ENCODE results near the gene CNOT4.
"Not testable (repeated sequence)": the region's sequence is repeated elsewhere in the genome, so short reads cannot be mapped to it uniquely, and the experiment has no call there.

The CNOT4 gene

GRCh38 chr7:135335628-135336139 is 174.2 kb downstream of the CNOT4 start:
- FAIRE-seq (no peak), DNase-seq (ENCODE audit: insufficient read length, low spot score) (peak; percentile 40)
- TF ChIP-seq POLR2A (IDR thresholded peaks at IDR 0.05; ENCODE audit: low read depth, low read length) = no peak

GRCh38 chr7:135334830-135335543 is 174.9 kb downstream of the CNOT4 start:
- DNase-seq (ENCODE audit: insufficient read length, low spot score) = no peak
- FAIRE-seq = no peak
- no peak for TF ChIP-seq POLR2A (IDR thresholded peaks at IDR 0.05; ENCODE audit: low read depth, low read length)

- FAIRE-seq (no peak), DNase-seq (ENCODE audit: insufficient read length, low spot score) (no peak)
- TF ChIP-seq POLR2A (IDR thresholded peaks at IDR 0.05; ENCODE audit: low read depth, low read length) = no peak
These were observed 176.0 kb downstream of the CNOT4 start for GRCh38 chr7:135333946-135334345.

- no peak for FAIRE-seq
- no peak for TF ChIP-seq POLR2A (IDR thresholded peaks at IDR 0.05; ENCODE audit: low read depth, low read length)
- DNase-seq (ENCODE audit: insufficient read length, low spot score) = no peak
These were observed 176.7 kb downstream of the CNOT4 start for GRCh38 chr7:135333200-135333599.

- FAIRE-seq = no peak
- DNase-seq (ENCODE audit: insufficient read length, low spot score) = no peak
- no peak for TF ChIP-seq POLR2A (IDR thresholded peaks at IDR 0.05; ENCODE audit: low read depth, low read length)
These were observed 179.8 kb downstream of the CNOT4 start for GRCh38 chr7:135330088-135330487.

GRCh38 chr7:135328526-135328925 is 181.4 kb downstream of the CNOT4 start:
- DNase-seq (ENCODE audit: insufficient read length, low spot score) (no peak), FAIRE-seq (no peak)
- no peak for TF ChIP-seq POLR2A (IDR thresholded peaks at IDR 0.05; ENCODE audit: low read depth, low read length)

GRCh38 chr7:135328053-135328452 is 181.8 kb downstream of the CNOT4 start:
- no peak for TF ChIP-seq POLR2A (IDR thresholded peaks at IDR 0.05; ENCODE audit: low read depth, low read length)
- no peak for FAIRE-seq
- no peak for DNase-seq (ENCODE audit: insufficient read length, low spot score)

- FAIRE-seq (no peak), DNase-seq (ENCODE audit: insufficient read length, low spot score) (no peak)
- TF ChIP-seq POLR2A (IDR thresholded peaks at IDR 0.05; ENCODE audit: low read depth, low read length) = no peak
These were observed 182.4 kb downstream of the CNOT4 start for GRCh38 chr7:135327458-135327857.

GRCh38 chr7:135326636-135327280 is 183.1 kb downstream of the CNOT4 start:
- no peak for FAIRE-seq
- no peak for DNase-seq (ENCODE audit: insufficient read length, low spot score)
- TF ChIP-seq POLR2A (IDR thresholded peaks at IDR 0.05; ENCODE audit: low read depth, low read length) = no peak

GRCh38 chr7:135322571-135323340 is 187.1 kb downstream of the CNOT4 start:
- TF ChIP-seq POLR2A (IDR thresholded peaks at IDR 0.05; ENCODE audit: low read depth, low read length) = no peak
- DNase-seq (ENCODE audit: insufficient read length, low spot score) = no peak
- no peak for FAIRE-seq

GRCh38 chr7:135321556-135321955 is 188.3 kb downstream of the CNOT4 start:
- DNase-seq (ENCODE audit: insufficient read length, low spot score) (no peak), FAIRE-seq (no peak)
- no peak for TF ChIP-seq POLR2A (IDR thresholded peaks at IDR 0.05; ENCODE audit: low read depth, low read length)

GRCh38 chr7:135320953-135321352 is 188.9 kb downstream of the CNOT4 start:
- not testable (repeated sequence) for FAIRE-seq

GRCh38 chr7:135320268-135320667 is 189.6 kb downstream of the CNOT4 start:
- no peak for TF ChIP-seq POLR2A (IDR thresholded peaks at IDR 0.05; ENCODE audit: low read depth, low read length)
- FAIRE-seq (no peak), DNase-seq (ENCODE audit: insufficient read length, low spot score) (peak; percentile 32)

More at GRCh38 chr7:135320953-135321352, 188.9 kb downstream of the CNOT4 start:
- not testable (repeated sequence) for DNase-seq (ENCODE audit: insufficient read length, low spot score)

GRCh38 chr7:135317676-135318325 is 192.1 kb downstream of the CNOT4 start:
- FAIRE-seq (no peak), DNase-seq (ENCODE audit: insufficient read length, low spot score) (no peak)
- no peak for TF ChIP-seq POLR2A (IDR thresholded peaks at IDR 0.05; ENCODE audit: low read depth, low read length)
